Right lung (tissue), 5 donors: Measurements from ENCODE around the gene CDK2. TPM values are rescaled to one million over a fixed set of nuclear protein-coding genes. Genes with fewer than 3 reads are reported as not detected.

Experiments
- DNase-seq, 2 donors: peaks; one replicate each; pipeline ENCODE4 v3.0.0-alpha.2; 2013
- polyA plus RNA-seq, 5 donors: library from polyadenylated mRNA; unstranded; fragments of 120-200 nt; gene quantifications; one replicate each; pipeline versions ENCODE4 v1.2.1 to v1.2.3, GENCODE V29; 2013; ENCODE audit warnings: inconsistent platforms in 1 of 5, low replicate concordance in 1 of 5; ENCODE audit not compliant: insufficient read length in 5 of 5, insufficient read depth in 1 of 5

Gene CDK2
- polyA plus RNA-seq, 5 donors = 73.1 to 86.5 (median 78.1) TPM

DNA sequence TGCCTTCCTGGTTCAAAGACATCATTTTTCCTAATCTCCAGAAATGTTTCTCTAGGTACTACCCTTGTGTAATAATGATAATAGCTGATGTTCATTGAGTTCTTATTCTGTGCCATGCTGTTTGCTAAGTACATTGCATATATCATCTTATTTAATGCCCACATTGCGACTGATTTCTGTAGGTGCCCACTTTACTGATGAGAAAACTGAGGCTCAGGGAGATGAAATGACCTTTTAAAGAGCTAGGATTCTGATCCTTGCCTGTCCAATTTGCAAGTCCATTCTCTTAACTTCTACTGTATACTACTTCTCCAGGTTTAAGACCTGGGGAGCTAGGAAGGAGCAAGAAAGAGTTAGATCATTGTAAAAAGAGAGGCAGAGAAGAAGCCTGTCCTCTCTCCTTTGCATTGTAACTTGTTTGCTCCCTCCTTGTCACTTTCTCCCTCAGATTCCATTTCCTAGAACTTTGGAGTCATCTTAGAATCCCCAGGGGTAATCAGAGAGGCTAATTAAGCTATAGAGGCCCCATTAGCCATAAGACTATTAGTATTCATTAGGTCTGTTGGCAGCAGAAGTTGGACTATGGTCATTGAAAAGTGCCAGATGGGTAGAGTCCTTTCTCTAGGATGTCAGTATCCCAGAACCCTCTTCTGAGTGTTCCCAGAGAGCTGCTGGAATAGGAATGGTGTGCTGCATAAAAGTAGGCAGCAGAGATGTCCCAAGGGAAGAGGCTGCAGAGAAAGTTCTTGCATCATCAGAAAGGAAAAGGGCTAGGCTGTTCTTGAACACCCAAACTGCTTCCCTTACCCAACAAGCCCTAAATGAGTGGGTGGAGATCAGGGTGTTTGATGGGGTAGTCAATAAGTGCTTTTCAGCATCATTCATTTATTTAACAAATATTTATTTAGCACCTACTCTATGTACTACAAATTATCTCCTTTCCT lies 32.6 kb upstream of the CDK2 start:
- DNase-seq = no peak

DNA sequence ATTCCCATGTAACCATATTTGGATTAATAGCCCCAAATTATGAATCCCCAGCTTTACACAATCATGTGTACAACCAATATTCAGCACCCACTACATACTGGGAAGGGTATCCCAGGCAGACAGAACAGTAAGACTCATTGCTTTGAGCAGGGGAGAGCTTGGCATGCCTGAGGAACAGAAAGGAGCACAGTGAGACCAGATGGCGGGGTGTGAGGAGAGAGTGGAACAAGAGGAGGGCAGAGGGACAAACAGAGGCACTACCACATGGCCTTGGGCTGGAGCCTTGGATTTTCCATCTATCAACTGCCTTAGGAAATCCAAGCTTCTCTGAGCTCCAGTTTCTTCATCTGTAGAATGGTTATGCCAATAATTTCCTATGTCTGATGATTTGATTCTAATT lies 31.9 kb upstream of the CDK2 start:
- no peak for DNase-seq

DNA sequence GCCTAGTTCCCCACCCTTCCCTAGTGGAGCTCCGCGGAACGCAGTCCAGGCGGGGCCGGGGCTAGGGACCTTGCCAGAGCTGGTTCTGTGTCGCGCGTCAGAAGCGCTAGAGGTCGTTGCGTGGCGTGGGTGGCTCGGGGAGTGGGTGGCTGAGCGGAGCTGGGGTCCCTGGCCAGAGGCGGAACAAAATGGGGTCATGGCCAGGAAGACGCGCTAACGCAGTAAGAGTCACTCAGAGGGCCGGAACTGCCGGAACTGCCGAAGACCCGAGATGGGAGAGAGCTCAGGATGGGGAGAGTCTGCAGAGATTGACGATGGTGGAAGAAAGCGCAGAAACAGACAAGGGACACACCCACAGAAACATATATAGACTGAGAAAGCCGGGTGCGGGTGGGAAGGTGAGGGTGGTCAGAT lies 30.9 kb upstream of the CDK2 start:
- DNase-seq = peak in 1 of 2 donors; percentile 12

DNA sequence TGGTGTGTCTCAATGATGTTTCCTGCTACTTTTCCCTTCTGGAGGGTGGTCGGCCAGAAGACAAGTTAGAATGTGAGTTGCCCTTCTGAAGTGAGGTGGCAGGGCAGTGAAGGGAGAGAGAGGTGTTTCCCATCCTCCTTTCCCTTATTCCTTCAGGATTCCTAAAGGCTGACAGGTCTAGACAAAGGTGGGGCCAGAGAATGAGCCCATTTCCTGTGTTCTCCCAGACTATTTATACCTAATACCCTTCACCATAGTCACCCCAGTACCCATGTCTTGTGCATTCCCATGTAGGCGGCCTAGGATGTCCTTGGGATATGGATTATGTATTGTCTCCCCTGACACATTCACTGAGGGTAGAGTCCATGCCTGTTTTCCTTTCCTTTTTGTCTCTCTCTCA lies 28.6 kb upstream of the CDK2 start:
- no peak for DNase-seq

DNA sequence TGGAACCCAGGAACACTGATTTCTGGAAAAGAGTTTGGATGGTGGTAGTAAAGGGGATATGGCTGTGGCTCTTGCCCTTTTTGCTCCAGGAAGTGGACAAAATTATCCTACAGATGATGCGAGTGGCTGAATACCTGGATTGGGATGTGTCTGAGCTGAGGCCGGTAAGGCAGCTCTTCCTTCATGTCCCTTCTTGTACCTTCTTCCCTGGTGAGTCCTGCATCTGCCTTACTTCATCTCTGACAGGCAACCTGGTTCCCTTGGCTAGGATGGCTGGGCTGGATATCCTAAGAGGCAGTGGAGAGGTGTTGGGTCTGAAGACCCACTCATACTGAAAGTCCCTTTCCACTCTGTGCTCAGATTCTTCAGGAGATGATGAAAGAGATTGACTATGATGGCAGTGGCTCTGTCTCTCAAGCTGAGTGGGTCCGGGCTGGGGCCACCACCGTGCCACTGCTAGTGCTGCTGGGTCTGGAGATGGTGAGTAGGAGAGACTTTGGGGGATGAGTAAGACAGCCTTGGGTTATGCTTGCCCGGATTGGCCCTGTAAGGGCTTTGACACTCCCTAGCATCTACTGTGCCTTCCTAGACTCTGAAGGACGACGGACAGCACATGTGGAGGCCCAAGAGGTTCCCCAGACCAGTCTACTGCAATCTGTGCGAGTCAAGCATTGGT lies 27.7 kb upstream of the CDK2 start:
- no peak for DNase-seq

DNA sequence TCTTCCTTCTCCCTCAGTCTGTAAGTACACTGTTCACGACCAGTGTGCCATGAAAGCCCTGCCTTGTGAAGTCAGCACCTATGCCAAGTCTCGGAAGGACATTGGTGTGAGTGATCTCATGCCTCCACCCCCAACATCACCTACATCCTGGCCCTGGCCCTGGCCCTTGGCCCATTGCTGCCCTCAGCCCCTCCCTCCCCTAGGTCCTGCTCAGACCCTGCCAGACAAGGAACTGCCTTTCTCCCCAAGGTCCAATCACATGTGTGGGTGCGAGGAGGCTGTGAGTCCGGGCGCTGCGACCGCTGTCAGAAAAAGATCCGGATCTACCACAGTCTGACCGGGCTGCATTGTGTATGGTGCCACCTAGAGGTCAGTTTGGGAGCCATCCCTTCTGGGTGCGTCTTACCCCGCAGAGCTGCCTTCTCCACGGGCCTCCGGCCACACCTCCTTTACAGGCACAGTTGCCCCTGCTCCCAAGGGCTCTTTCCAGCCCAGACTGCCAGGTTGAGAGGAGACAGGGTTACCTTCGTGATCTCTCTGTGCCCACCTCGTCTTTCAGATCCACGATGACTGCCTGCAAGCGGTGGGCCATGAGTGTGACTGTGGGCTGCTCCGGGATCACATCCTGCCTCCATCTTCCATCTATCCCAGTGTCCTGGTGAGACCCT lies 26.4 kb upstream of the CDK2 start:
- DNase-seq = peak; percentile 76 to 78

DNA sequence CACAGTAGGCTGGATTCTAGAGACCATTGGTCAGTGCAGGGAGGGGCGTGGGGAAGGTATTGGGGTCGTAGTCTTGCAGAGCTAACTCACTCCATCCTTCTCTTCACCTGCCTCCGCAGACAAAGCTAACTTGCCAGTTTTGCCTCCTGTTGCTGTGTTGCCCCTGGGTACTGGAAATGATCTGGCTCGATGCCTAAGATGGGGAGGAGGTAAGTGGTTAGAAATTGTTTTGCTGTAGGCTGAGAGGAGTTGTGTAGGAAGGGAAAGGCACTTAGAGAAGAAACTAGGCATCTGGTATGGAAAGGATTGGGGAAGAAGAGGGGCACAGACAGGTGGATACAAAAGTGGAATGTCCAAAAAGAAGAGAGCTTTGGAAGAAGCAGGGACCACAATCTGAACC lies 24.6 kb upstream of the CDK2 start:
- DNase-seq = no peak

DNA sequence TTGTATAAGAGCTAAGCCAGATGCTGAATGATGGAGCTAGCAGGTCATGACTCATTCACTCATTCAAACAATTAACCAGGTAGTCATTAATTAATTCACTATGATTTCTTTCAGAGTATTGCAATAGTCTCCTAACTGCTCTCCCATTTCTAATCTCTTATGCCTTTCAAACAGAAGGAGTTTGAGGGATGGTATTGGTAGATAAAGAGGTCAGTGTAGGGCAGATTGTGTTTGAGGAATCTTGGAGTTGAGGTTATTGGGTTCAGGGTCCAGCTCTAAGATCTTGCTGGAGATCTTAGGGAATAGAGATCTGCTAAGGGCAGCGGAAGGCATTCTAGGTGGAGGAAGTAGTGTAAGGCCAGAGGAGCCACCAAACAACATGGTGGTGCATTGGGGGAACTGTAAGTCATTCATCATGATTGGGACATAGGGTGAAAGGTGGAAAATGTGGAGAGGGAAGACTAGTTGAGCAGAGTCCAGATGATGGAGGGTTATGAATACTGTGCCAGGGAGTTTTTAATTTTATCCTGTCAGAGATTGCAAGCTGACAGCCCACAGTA lies 24.0 kb upstream of the CDK2 start:
- no peak for DNase-seq

DNA sequence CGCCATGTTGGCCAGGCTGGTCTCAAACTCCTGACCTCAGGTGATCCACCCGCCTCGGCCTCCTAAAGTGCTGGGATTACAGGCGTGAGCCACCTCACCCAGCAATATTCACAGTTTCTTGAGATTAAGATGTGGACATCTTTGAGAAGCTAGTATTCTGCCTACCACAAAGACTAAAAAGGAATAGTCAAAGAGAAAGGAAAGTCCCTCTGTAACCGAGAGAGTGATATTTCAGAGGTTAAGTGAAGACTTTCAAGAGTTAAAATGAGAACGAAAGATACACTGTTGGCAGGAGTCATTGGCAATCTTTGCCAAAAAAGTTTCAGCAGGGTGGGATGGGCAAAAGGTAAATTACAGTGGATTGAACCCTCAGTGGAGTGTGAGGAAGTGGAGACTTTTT lies 20.1 kb upstream of the CDK2 start:
- DNase-seq = no peak

DNA sequence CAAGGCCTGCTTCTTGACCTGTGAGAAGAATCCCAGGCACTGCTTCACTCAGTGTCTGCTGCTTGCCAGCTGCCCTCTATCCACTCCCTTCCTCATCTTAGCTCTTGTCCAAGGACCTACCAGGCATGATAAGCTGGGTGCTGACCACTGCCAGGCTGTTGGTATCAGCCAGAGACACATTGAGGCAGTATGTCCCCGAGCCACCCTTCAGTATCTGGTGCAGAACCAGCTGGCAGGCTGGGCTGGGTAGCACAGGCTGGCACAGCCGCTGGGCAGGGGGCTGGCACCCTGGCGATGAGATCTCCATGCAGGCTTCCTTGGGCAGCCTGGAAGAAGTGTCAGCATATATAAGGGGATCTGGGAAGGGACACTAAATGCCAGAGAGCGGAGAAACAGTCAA lies 11.3 kb upstream of the CDK2 start:
- no peak for DNase-seq

DNA sequence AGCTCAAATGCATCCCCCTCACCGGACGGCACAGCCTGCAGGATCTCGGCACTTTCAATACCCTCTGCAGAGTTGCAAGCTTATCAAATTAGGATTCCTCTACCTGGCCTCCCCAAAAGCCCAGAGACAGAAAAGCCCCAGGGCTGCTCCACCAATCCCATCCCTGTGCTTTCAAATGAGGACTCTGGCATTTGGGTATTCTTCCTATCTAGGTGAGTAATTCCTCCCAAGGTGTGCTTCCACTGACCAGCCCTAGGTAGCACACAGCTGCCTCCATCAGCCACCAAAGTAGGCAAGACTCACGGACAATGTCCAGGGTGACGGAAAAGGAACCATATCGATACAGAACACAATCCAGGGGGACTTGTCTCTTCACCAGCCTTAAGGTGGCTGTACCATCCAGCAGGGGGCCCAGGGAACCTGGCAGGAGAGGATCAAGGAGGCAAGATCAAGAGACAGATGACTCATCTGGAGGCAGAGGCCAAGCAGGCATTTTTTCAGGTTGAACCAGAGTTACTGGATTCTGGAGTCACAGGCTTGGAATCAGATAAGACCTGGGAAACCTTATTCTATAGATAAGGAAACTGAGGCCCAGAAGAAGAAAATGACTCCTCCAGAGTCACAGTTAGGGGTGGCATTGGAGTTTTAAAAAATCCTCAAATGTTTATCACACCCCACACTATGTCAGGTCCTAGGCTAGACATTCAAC lies 10.7 kb upstream of the CDK2 start:
- no peak for DNase-seq

DNA sequence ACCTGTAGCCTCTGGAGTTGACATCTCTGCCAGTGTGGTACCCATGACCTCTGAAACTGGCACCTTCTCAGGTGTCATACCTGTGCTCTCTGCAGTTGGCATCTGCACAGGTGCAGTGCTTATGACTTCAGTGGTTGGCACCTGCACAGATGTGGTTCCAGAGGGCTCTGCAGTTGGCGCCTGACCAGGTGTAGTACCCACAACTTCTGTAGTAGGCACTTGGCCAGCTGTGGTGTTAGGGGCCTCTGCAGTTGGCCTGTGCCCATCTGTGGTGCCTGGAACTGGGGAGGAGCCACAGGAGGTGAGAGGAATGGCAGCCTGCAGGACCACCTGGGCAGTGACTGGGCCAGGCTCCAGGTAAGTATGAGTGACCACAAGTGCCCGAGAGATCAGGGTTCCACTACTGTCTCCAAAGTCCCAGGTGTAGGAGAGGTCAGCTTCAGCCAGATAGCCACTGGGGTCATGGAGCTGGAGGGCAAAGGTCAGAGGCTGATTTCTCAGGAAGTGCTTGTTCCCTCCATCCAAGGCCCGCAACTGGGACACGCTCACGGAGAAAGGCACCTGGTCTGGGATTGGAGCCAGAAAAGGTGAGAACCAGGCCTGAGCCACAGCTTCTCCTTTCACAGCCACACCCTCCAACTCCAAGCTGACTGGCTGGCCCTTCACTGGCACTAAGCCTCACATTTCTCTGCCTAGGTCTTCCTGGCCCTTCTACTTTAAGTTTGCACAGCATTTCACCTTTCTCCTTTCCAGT lies 9.3 kb upstream of the CDK2 start:
- no peak for DNase-seq

DNA sequence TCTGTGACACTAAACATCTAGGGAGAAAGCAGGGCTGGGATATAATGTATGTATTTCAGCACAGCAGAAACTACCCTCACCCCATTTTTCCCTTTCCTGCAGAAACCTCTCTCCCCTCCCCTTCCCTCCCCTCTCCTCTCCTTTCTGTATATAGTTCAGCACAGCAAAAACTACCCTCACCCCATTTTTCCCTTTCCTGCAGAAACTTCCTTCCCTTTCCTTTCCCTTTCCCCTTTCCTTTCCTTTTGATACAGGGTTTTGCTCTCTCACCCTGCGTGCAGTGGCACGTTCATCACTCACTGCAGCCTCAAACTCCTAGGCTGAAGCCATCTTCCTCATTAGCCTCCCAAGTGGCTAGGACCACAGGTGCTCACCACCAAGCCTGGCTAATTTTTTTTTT lies 2.9 kb upstream of the CDK2 start:
- no peak for DNase-seq

DNA sequence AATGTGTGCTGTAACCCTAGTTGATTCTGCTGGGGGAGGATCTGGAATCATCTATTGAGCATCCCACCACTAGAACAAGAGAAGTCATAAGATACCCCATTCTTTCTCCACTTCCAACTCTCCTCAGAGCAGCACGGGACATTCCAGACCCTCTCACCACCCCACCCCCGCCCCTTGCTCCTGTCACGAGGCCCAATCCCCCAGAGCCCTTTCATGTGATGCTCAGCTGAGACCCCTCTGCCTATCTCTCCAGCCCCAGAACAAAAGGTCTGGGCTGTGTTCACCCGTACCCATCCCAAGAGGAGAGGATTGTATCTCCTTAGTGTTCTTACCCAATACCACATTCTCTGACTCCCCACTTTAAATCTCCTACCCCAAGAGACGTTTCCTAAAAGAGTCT lies 1.4 kb upstream of the CDK2 start:
- no peak for DNase-seq

DNA sequence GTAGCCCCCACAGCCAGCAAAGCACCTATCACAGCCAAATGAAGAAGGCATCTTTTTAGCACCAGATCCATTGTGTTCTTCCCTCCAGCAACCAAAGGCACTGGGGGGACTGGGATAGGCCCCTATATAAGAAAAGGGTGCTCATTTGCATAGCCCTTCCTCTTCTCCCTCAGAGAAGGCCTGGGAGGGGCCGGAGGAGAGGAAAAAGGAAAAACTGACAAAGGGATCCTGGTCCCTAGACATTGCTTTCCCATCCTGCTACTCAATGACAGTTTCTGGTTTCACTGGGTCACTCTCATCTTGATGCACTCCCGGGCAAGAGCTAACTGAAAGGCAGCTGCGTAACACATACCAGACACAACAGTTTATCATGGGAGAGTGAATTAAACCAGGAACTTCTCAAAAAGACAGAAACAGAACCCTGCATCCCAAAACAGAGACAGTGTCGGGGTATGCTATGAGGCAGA lies 656 bp upstream of the CDK2 start, which contains the start of gene PMEL:
TSS of gene PMEL (minus strand) at position 102 of the 467 bp plus-strand sequence. CDS start at position 71, 31 bp downstream.
- DNase-seq = no peak

DNA sequence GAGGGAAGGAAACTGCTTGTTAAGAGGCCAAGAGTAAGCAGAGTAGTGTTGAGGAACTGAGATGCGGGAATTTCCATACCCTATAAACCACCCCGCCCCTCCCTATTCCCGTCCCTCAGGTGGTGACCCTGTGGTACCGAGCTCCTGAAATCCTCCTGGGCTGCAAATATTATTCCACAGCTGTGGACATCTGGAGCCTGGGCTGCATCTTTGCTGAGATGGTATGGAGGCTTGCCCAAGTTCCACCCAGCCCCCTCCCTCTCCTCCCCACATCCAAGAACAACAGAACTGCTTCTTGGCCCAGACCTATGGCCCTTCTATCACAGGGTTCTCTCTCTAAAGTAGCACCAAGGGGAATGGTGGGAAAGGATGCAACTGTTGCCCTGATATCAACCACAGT lies 2.7 kb downstream of the CDK2 start:
- no peak for DNase-seq

DNA sequence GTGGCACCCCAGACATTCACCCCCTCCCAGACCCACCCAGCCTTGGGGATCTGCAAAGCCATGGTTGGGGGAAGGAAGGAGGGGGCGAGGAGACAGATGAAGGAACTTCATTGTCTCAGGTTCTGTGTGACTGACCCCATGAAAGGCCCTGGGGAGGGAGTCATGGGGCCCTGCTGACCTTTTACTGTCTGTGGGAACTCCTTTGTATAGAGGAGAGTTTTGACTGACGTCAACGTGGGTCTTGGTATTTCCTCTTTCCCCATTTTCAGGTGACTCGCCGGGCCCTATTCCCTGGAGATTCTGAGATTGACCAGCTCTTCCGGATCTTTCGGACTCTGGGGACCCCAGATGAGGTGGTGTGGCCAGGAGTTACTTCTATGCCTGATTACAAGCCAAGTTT lies 4.1 kb downstream of the CDK2 start:
- DNase-seq = no peak

DNA sequence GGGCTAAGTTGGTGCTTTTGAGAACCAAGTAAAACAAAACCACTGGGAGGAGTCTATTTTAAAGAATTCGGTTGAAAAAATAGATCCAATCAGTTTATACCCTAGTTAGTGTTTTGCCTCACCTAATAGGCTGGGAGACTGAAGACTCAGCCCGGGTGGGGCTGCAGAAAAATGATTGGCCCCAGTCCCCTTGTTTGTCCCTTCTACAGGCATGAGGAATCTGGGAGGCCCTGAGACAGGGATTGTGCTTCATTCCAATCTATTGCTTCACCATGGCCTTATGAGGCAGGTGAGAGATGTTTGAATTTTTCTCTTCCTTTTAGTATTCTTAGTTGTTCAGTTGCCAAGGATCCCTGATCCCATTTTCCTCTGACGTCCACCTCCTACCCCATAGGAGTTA lies 5.4 kb downstream of the CDK2 start:
- no peak for DNase-seq

DNA sequence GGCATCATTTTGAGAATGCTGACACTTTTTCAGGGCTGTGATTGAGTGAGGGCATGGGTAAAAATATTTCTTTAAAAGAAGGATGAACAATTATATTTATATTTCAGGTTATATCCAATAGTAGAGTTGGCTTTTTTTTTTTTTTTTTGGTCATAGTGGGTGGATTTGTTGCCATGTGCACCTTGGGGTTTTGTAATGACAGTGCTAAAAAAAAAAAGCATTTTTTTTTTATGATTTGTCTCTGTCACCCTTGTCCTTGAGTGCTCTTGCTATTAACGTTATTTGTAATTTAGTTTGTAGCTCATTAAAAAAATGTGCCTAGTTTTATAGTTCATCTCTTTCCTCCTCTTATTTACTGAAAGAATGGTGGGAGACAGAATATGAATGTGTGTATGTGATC lies 5.8 kb downstream of the CDK2 start:
- no peak for DNase-seq

DNA sequence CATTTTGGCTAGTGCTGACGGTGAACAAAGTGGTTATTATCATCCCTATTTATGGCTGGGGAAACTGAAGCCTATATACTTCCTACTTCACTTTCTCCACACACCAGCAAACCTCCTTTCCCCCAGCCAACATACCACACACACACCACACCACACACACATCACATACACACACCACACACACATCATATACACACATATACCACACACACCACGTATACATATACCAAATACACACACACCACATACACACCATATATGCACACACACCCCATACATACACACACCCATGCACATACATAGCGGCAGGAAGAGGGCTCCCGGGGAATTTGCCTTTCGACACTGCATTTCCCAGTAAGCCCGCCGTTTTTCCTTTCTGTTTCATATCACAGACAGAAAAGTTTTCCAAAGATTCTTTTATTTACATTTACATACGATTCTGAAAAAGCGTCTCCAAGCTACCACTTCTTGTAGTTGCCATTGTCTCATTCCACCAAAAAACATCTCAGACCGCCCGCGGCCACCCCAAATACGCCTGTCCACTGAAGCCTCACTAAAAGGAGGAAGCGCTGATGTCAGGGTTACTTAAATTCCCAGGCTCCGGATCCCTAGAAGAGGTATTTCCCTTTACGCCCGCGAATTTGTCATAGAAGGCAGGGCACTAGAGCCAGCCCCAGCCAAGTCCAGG lies 6.4 kb downstream of the CDK2 start:
- DNase-seq = peak; percentile 40 to 53
